Kasumi-1 (cell line): ENCODE results near the gene FKBP5.
"Not testable (repeated sequence)": the region's sequence is repeated elsewhere in the genome, so short reads cannot be mapped to it uniquely, and the experiment has no call there.

ENCODE experiments used
- DNase-seq, 2 experiments: peaks; one replicate each; lab custom pipeline; 2025; lab: John Stamatoyannopoulos, UW

Gene FKBP5

GRCh38 chr6:35611240-35611639 is 77.5 kb downstream of the FKBP5 start:
- DNase-seq = no peak

GRCh38 chr6:35610830-35611229 is 77.9 kb downstream of the FKBP5 start:
- DNase-seq = no peak

GRCh38 chr6:35609588-35609987 is 79.1 kb downstream of the FKBP5 start:
- DNase-seq = no peak

GRCh38 chr6:35607517-35608233 is 81.0 kb downstream of the FKBP5 start:
- DNase-seq = no peak

DNA sequence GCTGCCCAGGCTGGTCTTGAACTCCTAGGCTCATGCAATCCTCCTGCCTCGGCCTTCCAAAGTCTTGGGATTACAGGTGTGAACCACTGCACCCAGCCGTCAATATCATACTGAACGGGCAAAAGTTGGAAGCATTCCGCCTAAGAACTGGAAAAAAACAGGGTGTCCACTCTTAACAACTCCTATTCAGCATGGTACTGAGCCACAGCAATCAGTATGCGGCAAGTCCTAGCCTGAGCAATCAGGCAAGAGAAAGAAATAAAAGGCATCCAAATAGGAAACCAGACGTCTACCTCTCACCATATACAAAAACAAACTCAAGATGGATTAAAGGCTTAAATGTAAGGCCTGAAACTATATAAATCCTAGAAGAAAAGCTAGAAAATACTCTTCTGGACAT is 83.1 kb downstream of the FKBP5 start:
- no peak for DNase-seq

- no peak for DNase-seq
Observed at GRCh38 chr6:35603326-35604202, 85.2 kb downstream of the FKBP5 start.

DNA sequence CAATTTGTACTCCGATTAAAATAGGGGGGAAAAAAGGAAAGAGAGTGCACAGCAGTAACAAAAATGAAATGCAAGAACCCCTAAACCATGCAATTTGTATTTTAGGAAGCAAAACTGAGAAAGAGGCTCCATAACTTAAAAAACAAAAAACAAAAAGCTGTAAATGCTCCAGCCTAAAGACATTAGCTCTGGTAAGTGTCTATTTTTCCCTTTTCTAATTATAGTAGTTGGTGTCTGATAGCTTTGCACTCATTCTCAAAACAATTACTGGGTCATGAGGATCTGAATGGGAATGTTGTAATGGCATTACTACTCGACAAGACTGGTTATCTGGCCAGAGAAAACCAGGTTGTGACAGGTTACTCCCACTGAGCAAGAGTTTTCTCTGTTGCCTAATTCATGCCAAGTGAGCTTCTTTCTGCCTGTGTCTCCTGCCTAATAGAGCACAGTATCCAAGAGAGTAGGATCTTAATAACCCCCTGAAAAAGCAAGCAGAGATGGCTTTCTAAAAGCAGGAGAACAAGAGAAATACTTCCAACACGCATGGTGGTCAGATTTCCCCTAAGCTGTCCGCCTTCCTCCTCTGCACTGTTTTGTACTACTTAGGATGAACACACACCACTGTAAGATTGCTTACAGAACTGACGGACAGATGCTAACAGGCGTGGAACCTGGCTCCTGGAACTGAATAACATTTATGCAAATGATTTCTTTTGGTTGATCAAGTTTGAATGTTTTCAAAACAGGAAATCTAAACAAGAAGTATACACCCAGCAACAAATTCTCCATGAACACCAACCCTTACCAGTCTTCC is 86.4 kb downstream of the FKBP5 start:
- no peak for DNase-seq

DNA sequence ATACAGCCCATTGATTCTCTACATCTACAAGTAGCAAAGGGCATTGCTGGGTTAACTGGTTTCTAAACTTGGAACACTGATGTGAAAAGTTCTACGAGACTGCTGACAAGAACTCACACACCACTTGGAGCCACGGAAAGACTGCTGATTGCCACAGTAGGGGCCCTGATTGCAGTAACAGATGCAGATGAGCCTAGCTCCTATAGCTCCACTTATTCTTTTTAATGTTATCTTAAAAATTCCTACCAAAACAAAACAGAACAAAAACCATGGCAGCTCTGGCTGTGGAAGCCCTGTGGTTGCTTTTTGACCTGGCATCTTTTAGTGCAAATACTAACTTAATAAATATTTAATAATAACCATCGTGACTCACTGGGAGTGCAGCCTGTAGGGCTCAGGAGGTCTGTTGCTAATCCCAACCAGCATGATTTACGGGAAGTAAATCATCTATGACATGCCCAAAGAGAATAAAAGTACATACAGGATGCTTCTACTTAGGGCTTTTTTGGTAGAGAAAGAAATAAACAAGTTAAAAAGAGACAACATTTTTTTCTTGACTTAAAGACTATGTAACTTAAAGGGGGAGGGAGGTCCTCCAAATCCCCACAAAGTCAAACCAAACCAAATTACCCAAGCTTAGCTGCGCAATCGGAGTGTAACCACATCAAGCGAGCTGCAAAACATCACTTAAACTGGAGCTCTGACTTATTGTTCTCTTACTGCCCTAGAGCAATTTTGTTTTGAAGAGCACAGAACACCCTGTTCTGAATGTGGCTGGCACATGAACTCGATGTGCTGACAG is 87.2 kb downstream of the FKBP5 start:
- no peak for DNase-seq

GRCh38 chr6:35600659-35601125 is 88.0 kb downstream of the FKBP5 start:
- DNase-seq = no peak

GRCh38 chr6:35599761-35600658 is 88.7 kb downstream of the FKBP5 start:
- DNase-seq = no peak

GRCh38 chr6:35598621-35599020 is 90.1 kb downstream of the FKBP5 start:
- DNase-seq = not testable (repeated sequence)

DNA sequence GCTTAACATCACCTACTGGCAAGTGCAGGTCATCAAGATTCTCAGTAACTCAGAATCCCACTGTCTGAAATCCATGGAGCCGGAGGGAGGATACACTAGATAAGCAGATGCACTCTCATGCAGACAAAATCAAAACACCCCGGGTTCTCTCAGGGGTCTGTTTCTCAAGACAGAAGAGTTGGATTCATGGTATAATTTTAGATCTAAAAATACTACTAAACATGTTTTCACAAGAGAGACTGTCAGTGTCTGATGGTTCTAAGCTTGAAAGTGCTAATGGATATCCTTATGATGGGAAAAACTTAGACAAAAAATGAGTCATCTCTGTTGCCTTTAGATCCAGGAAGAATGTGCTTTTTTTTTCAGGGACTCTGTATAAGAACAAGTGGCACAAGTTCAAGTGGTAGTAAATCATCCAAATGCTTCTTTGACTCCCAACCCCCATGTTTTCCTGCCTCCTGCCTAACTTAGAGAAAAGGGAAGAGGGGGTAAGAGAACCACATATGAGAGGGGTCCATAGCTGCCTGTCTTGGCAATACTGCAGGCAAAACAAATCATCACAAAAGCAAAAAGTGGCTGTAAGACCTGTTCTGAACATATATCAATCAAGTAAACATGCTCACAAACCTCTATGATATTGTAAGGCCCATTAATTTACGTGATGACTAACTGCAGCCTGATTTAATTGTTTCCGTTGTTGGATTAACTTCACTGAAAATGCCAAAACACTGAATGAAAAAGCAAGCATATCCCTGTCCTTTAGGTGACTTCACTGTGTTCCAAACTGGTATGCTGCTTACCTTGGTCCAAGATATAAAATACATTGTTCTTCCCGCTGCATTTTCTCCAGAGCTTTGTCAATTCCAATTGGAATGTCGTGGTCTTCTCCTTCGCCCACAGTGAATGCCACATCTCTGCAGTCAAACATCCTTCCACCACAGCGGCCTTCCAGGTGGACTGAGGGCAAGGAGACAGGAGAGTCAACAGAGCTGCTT is 92.0 kb downstream of the FKBP5 start:
- DNase-seq = no peak

GRCh38 chr6:35594503-35595186 is 94.1 kb downstream of the FKBP5 start:
- DNase-seq = no peak

DNA sequence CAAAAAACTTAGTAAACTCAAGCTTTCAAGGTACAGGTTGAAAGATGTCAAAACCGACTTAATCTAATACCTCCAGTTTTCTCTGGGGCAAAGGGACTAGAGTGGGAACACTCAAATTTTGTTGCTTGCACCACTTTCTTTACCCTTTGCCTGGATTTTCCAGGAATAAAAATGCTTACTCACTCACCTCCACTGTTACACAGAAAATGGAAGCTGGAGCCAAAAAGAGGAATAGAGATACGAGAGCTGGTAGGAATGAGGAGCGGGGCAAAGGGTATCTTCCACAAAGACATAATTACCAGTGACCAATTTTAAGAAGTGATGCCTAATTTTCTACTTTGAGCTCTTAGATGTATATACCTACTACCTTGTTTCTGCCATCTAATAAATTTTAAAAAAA is 96.5 kb downstream of the FKBP5 start:
- no peak for DNase-seq

- DNase-seq = no peak
Observed at GRCh38 chr6:35590622-35591066, 98.1 kb downstream of the FKBP5 start.

DNA sequence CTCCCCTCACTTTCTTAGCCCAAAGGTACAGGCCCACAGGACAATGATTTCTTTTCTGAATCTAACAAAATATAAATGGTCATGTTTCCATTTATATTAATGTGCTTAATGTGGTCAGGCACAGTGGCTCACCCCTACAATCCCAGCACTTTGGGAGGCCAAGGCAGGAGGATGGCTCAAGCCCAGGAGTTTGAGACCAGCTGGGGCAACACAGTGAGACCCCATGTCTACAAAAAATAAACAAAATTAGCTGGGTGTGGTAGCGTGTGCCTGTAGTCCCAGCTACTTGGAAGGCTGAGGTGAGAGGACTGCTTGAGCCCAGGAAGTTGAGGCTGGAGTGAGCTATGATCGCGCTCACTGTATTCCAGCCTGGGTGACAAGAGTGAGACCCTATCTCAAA is 98.8 kb downstream of the FKBP5 start:
- DNase-seq = no peak

DNA sequence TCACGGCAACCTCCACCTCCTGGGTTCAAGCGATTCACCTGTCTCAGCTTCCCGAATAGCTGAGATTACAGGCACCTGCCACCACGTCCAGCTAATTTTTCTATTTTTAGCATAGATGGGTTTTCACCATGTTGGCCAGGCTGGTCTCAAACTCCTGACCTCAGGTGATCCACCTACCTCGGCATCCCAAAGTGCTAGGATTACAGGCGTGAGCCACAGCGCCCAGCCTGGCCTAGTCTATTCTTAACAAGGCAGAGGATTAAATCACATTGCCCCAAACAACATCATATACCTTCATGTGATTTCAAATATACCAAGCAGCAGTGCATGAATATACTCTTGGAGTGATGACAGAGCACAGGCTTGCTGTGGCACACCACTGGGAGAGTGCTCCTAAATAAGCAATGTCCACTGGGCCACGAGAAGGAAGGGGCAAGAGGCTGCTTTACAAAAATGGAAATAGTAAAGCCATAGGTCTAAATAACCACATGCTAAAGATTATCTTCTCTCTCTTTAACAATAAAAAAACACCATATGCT is 99.4 kb downstream of the FKBP5 start:
- no peak for DNase-seq

DNA sequence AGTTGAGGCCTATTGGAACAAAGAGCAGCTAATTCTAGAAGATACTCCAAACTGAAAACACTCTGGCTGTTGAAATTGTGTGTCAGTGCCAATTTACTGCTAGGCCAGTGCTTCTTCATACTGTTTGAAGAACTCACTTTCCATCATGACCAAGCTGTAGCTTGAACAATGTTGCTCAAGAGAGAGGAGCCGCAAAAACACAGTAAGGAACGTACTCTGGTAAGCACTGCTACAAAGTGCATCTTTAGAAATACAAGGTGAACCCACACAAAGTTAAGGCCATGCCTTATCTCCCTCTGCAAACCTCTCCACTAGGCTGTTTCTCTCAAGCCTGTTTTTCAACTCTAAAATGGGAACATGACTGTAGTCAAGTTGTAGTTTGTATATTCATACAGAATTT is 101.5 kb downstream of the FKBP5 start:
- DNase-seq = no peak
